NOMO-1 treated with dmso at 0.1 percent for 144 hours (cell line): ENCODE results near the gene PARD3B.
A peak's percentile ranks its signal among the peaks of the same experiment; 100 is the strongest.

ENCODE experiments used
- DNase-seq: peaks from one replicate; lab custom pipeline; 2025; ENCODE audit not compliant: unreplicated experiment; lab: John Stamatoyannopoulos, UW

PARD3B gene

GRCh38 chr2:205220559-205220958, 675.3 kb downstream of the PARD3B start:
- no peak for DNase-seq

GRCh38 chr2:205232086-205232485, 686.8 kb downstream of the PARD3B start:
- DNase-seq = no peak

- no peak for DNase-seq
Observed at GRCh38 chr2:205235434-205235833, 690.2 kb downstream of the PARD3B start.

- DNase-seq = no peak
Observed at GRCh38 chr2:205237524-205237923, 692.2 kb downstream of the PARD3B start.

- no peak for DNase-seq
Observed at GRCh38 chr2:205245001-205245400, 699.7 kb downstream of the PARD3B start.

GRCh38 chr2:205245652-205246051, 700.4 kb downstream of the PARD3B start:
- DNase-seq = no peak

GRCh38 chr2:205259121-205259520, 713.8 kb downstream of the PARD3B start:
- DNase-seq = no peak

GRCh38 chr2:205261516-205262020, 716.3 kb downstream of the PARD3B start:
- DNase-seq = no peak

GRCh38 chr2:205267323-205267722, 722.0 kb downstream of the PARD3B start:
- no peak for DNase-seq

- no peak for DNase-seq
Observed at GRCh38 chr2:205270689-205271088, 725.4 kb downstream of the PARD3B start.

- DNase-seq = no peak
Observed at GRCh38 chr2:205273148-205273547, 727.9 kb downstream of the PARD3B start.

- no peak for DNase-seq
Observed at GRCh38 chr2:205273627-205274026, 728.4 kb downstream of the PARD3B start.

- no peak for DNase-seq
Observed at GRCh38 chr2:205274801-205275200, 729.5 kb downstream of the PARD3B start.

GRCh38 chr2:205276116-205276777, 731.0 kb downstream of the PARD3B start:
- no peak for DNase-seq

GRCh38 chr2:205280596-205281236, 735.4 kb downstream of the PARD3B start:
- DNase-seq = no peak

- DNase-seq = no peak
Observed at GRCh38 chr2:205283736-205284270, 738.5 kb downstream of the PARD3B start.

- DNase-seq = no peak
Observed at GRCh38 chr2:205284334-205284733, 739.1 kb downstream of the PARD3B start.

GRCh38 chr2:205287316-205287715, 742.0 kb downstream of the PARD3B start:
- no peak for DNase-seq

GRCh38 chr2:205288686-205289085, 743.4 kb downstream of the PARD3B start:
- DNase-seq = no peak

GRCh38 chr2:205290299-205290698, 745.0 kb downstream of the PARD3B start:
- no peak for DNase-seq

GRCh38 chr2:205292665-205293295, 747.5 kb downstream of the PARD3B start:
- DNase-seq = no peak

GRCh38 chr2:205293559-205293958, 748.3 kb downstream of the PARD3B start:
- peak; percentile 33 for DNase-seq
